GM19351 (cell line): ENCODE measurements around the gene RELL2.

Experiments used
- ATAC-seq: cut with Tn5 transposase; IDR thresholded peaks from one replicate; pipeline ENCODE4 v1.9.1; 2021; ENCODE audit warnings: mild to moderate bottlenecking, moderate library complexity; ENCODE audit not compliant: unreplicated experiment

Gene RELL2

DNA sequence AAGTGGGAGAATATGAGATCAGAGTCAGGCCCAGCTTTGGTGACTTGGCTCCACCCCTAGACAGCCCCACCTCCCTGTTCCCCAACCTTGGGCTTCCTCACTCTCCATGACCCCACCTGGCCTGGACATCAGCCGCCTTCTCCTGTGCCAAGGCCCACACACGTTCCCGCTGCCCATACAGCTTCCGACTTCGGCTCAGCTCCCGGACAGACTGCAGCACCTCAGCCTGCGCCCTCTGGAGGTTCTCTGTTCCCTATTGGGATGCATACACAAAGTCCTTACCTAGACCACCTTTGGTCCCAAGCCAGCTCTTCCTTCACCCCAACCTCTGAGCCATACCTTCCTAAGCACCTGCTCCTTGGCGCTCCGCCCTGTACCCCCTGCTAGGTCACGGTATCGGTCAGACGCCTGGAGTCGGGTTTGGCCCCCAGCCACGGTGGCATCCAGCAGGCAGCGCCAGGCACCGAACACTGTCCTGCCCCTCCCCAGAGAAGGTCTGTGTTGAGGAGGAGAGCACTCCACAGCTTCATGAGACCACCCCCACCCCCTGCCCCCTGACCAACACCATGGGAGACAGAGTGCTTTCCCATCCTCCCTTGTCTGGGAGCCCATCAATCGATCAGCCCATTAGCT, 12.4 kb downstream of the RELL2 start:
- ATAC-seq: no peak

DNA sequence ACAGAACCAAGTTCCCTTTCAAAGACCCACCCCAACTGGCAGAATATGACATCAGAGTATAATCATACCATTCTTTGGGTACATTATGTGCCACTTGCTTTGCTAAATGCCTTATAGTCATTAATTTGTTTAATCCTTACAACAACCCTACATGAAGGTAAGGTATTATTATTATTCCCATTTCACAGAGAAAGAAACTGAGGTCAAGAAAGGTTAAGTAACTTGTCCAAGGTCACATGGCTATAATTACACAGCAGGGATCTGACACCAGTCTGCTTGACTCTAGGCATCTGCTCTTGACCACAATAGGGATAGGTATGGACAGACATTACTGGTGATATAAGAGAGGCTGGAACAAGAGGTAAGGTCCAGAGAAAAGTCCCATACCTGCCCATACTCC, 13.2 kb downstream of the RELL2 start:
- no peak for ATAC-seq

DNA sequence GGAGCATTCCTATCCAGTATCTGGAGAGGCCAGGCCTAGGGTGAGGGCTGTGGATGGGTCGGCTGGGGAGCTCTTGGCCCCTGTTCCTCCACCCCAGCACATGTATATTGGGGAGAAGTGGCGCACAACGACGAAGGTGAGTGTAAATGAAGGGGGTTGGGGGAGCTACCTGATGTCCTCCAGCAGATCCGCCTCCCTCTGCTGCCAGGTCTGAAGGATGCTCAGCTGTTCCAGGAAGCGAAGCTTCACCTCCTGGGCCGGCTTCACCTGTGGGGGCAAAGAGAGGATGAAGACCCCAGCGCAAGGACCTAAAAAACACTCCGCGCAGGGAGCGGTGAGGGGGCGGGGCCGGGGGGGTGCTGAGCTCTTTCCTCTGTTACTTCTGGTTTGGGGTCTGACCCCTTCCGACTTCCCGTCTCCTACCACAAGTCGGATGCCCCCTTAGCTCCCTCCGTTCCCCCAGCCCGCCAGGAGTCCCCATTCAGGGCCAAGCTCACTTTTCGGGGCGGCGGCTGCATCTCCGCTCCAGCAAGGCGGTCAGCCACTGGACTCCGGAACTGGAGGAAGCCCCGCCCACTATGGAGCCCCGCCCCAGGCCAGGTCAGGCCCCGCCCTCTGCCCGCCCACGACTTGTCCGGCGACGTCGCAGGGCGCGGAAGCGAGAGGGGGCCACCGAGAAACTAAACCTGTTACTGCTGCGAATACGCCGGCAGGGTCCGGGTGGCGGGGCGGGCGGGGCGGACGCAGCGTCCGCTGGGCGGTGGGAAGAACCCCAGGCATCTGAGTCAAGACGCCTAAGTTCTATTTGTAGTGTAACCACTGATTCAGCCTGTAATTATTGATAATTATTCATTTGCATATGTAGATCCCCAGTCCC, 14.3 kb downstream of the RELL2 start, which contains the start of gene FCHSD1:
Gene FCHSD1, minus strand, starts transcription at position 568 of the 877 bp plus-strand sequence. Its CDS starts 50 bp downstream, at position 518.
- peak; percentile 93 for ATAC-seq

DNA sequence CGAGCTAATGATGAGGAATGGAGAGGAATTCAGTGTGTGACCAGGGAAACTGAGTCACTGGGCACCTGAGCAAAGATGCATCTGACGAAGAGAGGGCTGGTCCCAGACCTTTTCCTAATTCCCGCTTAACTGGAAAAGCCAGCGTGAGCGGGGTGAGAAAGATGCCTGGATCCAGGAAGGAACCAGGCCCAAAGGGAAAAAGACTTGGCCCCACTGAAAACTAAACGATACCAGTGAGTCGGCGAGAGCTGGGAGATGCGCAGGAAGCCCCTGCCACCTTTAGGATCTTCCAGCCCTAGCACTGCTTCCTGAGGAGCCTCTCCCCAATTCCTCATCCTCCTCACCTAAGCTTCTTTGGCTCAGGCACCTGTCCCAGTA, 14.9 kb downstream of the RELL2 start:
- no peak for ATAC-seq

DNA sequence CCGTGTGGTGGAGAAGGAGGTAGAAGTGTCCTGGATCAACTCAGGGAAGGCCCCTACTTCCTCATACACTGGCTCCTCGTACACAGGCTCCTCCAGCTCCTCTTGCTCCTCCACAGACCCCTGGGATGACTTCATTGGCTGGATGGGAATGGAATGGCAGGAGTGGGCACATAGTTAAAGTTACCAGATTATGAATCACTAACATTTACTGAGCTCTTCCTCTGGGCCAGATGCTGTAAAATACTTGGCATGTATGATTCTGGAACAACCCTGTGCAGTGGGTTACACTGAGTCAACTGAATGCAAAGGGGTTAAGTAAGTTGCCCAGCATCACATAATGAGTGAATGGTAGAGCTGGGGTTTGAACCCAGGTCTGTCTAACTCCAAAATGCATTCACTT, 17.5 kb downstream of the RELL2 start:
- ATAC-seq: no peak

DNA sequence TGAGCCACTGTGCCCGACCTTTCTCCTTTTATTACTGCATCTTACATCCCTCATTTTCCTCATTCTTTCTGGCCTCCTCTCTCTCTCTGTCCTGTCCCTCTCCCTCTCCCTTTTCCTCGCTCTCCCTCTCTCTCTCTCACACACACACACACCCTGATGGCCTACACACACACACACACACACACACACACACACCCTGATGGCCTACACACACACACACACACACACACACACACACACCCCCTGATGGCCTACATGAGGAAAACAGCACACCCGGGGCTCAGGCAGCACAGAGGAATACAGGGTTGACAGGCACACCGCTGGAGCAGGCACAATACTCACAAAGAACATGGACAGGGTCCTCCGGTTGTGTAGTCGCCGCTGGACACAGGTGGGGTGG, 18.2 kb downstream of the RELL2 start:
- ATAC-seq: no peak

DNA sequence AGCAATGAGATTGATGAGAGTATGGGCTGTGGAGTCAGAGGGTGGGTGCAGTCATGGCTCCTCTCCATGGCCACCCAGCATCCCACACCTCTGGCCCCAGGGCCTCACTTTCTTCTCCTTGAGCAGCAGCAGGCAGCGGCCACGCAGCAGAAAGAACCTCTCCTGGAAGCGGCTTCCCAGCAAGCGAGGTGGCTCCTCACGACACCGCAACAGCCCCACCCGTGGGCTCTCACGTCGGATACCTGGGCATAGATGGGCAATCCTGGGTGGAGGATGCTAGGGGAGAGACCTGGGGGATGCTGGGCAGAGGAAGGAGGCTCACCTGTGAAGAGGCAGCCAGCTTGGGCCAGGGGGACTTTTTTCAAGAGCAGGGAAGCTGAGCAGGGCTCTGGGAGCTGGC, 19.6 kb downstream of the RELL2 start:
- no peak for ATAC-seq

DNA sequence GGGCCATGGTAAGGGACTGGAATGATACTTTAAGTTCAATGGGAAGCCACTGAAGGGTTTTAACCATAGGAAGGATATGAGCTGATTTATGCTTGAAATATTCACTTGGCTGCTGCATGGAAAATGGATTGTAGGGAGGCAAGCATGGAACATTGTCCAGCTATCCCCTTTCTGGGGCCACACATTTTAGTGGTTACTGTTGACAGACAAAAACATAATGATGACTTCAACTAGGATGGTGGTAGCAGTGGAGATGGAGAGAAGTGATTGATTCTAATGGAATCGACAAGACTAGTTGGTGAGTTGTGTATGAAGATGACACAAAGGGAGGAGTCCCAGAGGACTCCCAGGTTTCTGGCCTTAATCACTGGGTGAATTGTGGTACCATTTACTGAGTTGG, 20.6 kb downstream of the RELL2 start:
- no peak for ATAC-seq

DNA sequence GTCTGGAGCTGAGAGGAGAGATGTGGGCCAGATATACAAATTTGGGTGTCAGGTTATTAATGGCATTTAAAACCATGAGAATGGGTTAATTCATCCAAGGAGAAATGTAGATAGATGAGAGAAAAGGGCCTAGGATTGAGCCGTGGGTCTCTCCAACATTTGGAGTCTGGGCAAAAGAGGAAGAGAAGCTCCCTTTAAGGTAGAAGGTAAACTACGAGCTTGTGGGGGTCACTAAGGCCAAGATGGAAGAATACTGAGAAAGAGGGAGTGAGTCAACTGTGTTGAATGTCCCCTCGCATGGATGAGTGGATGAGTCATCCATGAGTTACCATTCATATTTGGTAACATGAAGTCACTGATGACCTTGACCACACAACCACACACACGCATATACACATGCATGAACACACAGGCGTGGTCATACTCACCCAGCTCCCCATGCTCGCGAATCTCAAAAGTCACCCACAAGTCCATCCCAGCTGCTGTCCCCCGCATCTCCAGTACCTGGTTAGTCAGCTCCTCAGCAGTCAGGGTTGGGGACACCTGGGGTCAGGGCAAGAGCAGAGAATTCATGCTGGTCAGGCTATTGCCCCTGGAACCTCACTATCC, 21.2 kb downstream of the RELL2 start:
- ATAC-seq: peak; percentile 90

DNA sequence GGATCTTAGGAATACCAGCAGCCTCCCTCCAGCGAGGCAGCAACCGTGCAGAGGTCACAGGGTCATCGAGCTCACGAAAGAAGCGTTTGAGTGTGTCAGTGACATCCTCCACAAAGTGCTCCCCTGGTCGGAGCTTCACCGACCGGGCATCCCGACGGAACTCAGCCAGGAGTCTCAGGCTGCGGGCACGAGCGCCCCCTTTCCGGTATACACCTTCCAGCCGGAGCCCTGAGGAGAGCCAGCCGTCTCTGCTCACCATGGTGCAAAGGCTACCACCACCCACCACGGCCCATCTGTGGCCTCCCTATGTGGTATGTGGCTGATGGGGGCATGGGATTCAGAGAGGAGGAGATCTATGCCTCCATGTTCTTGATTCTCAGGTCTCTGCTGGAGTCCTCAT, 25.2 kb downstream of the RELL2 start:
- ATAC-seq: no peak

DNA sequence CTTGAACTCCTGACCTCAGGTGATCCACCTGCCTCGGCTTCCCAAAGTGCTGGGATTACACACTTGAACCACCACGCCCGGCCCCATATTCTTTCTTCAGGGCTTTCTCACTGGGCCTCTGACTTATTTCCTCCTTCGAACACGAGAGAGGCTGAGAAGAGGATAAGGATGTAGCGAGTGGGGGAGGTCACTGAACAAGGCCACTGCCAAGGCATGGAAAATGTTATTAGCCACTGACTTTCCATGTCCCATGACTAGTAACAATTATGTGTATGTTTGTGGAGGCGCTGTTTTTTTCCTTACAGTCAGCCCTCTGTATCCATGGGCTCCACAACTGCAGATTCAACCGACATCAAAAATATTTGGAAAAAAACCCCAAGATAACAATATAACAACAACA, 26.7 kb downstream of the RELL2 start:
- ATAC-seq: no peak

DNA sequence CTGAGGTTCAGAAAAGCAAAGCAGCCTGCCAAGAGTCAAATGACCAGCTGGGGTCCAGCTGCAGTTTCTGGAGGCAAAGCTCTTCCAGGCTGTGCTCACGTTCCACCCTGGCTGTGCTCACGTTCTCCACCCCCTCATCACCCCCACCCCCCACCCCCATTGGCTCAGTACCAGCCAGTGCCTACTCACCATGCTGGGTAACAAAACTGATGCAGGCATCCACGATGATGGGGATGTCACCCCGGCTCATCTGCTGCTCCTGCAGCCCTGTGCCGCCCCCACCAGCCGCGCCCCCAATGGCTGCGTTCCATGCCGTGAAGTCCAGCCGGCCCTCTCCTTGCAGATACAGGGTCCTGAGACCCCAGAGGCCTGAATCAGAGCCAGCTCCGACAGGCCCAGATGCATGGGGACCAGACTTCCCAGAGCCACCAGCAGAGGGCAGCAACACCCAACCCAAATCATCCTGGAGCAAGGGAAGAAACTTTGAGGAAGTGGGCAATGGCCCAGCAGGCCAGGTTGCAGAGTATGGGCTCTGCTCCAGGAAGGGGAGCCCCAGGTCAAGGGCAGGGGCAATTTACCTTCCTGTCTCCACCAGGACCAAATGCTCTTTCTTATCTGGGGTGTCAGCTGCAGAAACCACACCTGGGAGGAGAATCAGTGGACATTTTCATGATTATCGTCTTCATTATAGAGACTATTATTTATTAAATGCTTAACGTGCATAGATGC, 28.1 kb downstream of the RELL2 start:
- peak; percentile 98 for ATAC-seq

DNA sequence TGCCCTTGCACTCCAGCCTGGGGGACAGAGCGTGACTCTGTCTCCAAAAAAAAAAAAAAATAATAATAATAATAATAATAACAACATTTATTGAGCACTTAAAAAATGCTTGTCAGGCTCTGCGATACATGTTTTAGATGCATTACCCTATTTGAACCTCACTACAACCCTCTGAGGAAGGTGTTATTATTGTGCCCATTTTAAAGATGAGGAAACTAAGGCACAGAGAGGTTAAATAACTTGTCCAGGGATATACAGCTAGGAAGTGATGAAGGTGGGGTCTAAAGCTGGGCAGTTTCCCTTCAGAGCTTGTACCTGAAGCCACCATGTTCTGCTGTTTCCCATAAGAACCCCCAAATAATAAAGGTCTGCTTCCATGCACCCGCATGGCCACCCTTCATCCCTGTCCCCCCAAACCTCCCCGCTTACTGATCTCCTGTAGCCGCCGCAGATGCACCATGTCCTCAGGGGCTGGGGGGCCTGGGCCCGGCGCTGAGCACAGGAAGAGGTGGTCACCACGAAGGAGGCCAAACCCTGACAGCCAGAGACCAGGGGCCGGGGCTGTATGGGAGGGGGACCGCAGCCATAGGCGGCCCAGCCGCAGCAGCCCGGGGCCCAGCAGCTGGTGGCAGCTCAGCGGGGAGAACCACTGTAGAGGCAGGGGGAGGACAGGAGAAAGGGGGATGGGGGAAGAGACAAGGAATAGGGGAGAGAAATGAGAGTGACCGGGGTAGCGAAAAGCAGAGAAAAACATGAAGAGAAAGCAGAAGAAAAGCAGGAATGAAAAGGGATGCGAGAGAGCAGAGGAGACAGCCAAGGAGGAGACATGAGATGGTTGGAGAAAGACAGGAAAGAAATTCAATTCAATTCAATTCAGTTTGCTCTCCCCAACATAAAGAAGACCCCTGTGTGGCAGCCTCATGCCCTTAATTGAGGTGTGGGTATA, 29.5 kb downstream of the RELL2 start:
- ATAC-seq: no peak

DNA sequence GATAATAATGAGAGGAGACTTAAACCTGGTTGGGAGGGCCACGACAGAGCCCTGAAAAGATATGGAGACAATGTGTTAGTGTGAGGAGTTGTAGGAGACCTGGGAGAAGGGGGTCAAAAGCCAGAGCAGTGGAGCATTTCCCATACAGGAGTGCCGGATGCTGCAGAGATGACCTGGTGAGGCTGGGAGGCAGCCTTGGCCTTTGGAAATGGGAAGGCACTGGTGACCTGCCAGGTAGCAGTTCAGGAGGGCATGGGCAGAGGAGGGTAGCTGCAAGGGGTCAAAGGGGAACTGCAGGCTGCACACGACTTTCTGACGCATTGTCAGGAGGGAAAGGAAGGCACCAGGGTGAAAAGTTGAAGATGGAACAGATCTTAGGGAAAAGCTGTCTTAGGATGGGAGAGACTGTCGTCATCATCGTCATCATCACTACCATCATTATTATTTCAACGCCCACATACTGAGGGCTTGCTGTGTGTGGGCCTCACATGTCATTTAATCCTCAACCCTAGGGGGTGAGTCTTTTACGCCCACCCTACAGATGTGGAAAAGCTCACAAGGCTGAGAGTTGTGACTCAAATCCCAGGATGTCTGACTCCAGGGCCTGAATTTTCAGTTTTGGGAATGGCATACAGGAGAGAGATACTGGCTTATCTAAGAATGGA, 31.9 kb downstream of the RELL2 start:
- no peak for ATAC-seq

DNA sequence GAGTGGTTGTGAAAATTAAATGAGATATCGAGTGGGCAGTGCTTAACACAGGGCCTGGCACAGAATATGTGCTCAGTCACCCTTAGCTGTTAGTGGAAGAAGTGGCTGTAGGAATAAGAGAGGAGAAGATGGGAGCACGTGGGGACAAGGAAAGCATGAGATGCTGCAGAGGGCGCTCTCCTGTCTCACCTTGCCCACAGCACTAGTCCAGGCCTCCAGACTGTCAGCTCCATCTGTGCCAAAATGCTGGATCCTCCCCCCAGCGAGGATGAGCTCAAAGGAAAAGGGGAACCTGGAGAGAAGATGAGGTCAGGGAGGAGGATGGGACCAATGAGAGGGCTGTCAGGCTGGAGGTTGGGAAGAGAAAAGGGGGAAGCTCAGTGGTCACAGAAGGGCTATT, 32.7 kb downstream of the RELL2 start:
- ATAC-seq: no peak

DNA sequence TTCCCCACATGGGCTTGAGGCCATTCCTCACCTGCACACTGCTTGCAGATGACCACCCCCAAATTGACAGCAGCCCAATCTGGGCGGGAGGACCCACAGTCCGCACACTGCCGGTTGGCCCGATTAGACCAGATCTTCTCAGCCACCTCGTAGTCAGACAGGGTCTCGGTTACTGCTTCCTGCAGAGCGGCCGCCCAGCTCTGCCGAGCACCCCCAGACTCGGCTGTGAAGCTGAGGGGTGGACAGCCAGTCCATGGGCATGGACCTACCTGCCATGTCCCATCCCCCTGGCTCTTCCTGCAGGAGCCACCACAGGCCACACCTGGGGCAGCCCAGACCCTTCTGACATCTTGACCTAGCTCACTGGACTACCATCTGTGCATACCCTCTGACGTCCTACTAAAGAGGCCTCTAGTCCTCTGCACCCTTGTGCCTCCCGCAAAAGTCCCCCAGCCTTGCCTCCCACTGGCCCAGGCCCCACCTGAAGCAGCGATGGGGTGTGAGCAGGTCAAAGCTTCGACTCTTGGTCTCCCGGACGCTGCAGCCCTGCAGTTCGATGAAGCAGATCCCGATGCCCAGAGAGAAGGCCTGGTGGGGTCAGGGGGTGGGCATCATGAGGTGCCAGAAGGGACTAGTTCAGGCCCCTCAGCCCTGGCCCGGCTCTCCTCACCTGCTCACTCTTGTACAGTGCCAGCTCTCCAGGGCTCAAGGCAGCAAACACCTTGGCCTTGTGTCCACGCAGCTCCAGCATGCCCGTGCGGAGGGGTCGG, 35.5 kb downstream of the RELL2 start:
- no peak for ATAC-seq

DNA sequence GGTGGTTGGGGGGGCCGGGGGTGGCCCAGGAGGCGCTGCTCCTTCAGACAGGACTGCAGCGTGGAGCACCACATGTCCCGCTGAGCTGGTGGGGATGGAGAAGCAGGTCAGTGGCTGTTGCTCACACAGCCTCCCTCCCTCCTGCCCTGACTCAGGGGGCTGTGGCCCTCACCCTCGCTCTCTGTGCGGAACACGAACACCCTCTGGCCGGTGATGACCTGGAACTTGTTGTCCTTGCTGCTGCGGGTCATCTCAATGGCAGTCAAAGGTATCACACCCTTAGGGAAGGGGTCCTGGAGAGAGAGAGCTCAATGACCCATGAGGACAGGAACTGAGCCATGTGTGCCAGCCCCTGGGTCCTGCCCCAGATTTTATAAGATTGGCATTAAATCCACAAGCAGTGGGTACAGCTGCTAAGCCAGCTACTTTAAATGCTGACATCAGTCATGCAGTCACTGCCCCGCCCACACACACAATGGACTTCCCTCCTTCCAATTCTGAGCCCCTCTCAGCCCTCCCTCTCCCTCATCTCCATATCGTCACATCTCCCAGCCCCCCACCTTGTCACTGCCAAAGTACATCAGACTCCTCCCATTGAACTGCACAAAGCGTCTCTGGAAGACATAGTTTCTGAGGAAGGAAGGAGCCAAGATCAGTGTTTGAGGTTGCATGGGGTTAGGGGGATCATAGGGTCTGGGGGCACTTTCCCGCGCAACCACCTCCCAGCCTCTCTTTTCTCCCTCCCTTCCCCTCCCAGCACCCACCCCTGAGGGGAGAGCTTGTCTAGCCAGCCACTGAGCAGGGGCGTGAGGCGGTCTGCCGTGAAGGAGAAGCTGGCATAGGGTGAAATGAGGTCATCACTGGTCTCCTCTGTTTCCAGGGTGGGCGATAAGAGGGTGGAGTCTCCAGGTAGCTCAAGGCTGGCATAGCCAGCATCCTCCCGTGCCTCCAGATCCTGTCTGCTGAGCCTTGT, 36.3 kb downstream of the RELL2 start:
- no peak for ATAC-seq

DNA sequence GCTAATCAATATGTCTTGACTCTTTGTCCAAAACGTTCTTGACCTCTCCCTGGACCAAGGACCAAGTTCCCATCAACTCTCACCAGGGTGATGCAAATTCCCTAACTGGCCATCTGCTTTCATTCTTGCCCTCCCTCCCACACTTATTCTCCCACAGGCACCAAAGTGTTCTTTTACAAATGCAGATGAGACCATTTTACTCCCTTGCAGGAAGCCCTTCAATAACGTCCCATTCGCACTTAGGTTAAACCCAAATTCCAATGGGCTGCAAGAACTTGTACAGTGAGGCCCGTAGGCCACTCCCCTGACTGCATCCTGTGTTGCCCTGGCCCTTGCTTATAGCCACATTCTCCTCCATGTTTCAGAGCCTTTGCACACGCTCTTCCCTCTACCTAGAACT, 38.0 kb downstream of the RELL2 start:
- ATAC-seq: no peak
